Breast epithelium (tissue), 4 donors: ENCODE data around the gene SCYGR8. TPM values are rescaled to one million over a fixed set of nuclear protein-coding genes. Genes with fewer than 3 reads are reported as not detected.

Source experiments
- DNase-seq, 2 donors: peaks; one replicate each; pipeline ENCODE4 v3.0.0-alpha.2; 2019; ENCODE audit warnings: low spot score in 2 of 2
- H3K27ac ChIP-seq, 2 donors: fragments of 200-600 bp; sonication (generic) in 1 of 2; one replicate each; pipeline ENCODE4 v1.5.1; 2016 to 2019; ENCODE audit warnings: mild to moderate bottlenecking in 1 of 2
- H3K27me3 ChIP-seq, 2 donors: fragments of 200-600 bp; sonication (generic) in 1 of 2; one replicate each; pipeline versions ENCODE4 v1.5.1 to v1.6.0; 2017 to 2019; ENCODE audit warnings: control low read depth in 1 of 2, mild to moderate bottlenecking in 1 of 2
- H3K36me3 ChIP-seq: fragments of 200-600 bp; one replicate; pipeline ENCODE4 v1.5.1; 2019
- H3K4me1 ChIP-seq, 2 donors: fragments of 200-600 bp; sonication (generic); one replicate each; pipeline ENCODE4 v1.5.1; 2016 to 2019; ENCODE audit warnings: control low read depth in 1 of 2
- H3K4me3 ChIP-seq, 3 donors: fragments of 200-600 bp; sonication (generic); 1 replicate in 2 of 3; 2 replicates in 1 of 3; pipeline ENCODE4 v1.5.1; 2016 to 2019; ENCODE audit warnings: mild to moderate bottlenecking in 3 of 3, moderate library complexity in 2 of 3
- H3K9me3 ChIP-seq, 2 donors: fragments of 200-600 bp; sonication (generic) in 1 of 2; one replicate each; pipeline ENCODE4 v1.5.1; 2016 to 2019; ENCODE audit warnings: control low read depth in 1 of 2
- CTCF ChIP-seq, 3 donors: fragments of 450-650 bp; IDR thresholded peaks; one replicate each; pipeline ENCODE4 v1.5.1; 2016 to 2017; ENCODE audit warnings: antibody characterized with exemption in 3 of 3, mild to moderate bottlenecking in 3 of 3, moderate library complexity in 3 of 3
- POLR2A ChIP-seq: fragments of 450-650 bp; IDR thresholded peaks from one replicate; pipeline ENCODE4 v1.6.1; 2016; ENCODE audit warnings: antibody characterized with exemption, mild to moderate bottlenecking, moderate library complexity
- POLR2AphosphoS5 ChIP-seq, 3 donors: sonication (generic); formaldehyde crosslinking; IDR thresholded peaks; one replicate each; pipeline ENCODE4 v1.6.1; 2017; ENCODE audit warnings: antibody characterized with exemption in 3 of 3
- intact Hi-C: fragments of 100-400 bp; cut with DNase I; formaldehyde crosslinking; loops from one replicate; pipeline ENCODE4 v1.15.1; 2023; ENCODE audit warnings: low total_unique reads
- total RNA-seq, 3 donors: library from RNA; depleted of rRNA; stranded (reverse); fragments of >200 nt; gene quantifications; one replicate each; pipeline ENCODE4 v1.1.0, GENCODE V29; 2016

SCYGR8 gene
- total RNA-seq, 3 donors from 2014 or later, result not detected

GRCh38 chr2:227765788-227766372 is 20.2 kb downstream of the SCYGR8 start:
- no peaks in the 10 kb centered on the region for H3K9me3 ChIP-seq
- no peaks in the 10 kb centered on the region for H3K4me1 ChIP-seq
- intact Hi-C loops, result loop anchor here (2.0 to 10.0 kb wide), 2 partner anchors 49 to 361 kb away; no protein-coding TSS in a partner anchor
- H3K27me3 ChIP-seq, result no peaks in the 10 kb centered on the region
- no peaks in the 10 kb centered on the region for H3K36me3 ChIP-seq
- no peak overlapping the region for H3K4me3 ChIP-seq
- no peak for DNase-seq
- TF ChIP-seq POLR2AphosphoS5 (IDR thresholded peaks at IDR 0.05), result no peak
- no peak for TF ChIP-seq CTCF (IDR thresholded peaks at IDR 0.05)
- no peak for TF ChIP-seq POLR2A
- H3K27ac ChIP-seq, result no peak overlapping the region

- Histone ChIP-seq H3K4me3 (no peak overlapping the region), H3K4me1 (no peaks in the 10 kb centered on the region), H3K27me3 (no peaks in the 10 kb centered on the region), H3K27ac (no peak overlapping the region), H3K9me3 (no peaks in the 10 kb centered on the region), H3K36me3 (no peaks in the 10 kb centered on the region)
- intact Hi-C loops, result loop anchor here (10.0 kb wide), 1 partner anchor 362 kb away; no protein-coding TSS in a partner anchor
- TF ChIP-seq CTCF (IDR thresholded peaks at IDR 0.05) (peak; percentile 69 to 92 (median 83)), POLR2AphosphoS5 (IDR thresholded peaks at IDR 0.05) (no peak)
- peak; percentile 45 to 69 for DNase-seq
Observed at GRCh38 chr2:227766373-227766883, 20.7 kb downstream of the SCYGR8 start.

- intact Hi-C loops, result loop anchor here (10.0 kb wide), 1 partner anchor 363 kb away; no protein-coding TSS in a partner anchor
- Histone ChIP-seq H3K36me3 (no peaks in the 10 kb centered on the region), H3K4me1 (no peaks in the 10 kb centered on the region), H3K9me3 (no peaks in the 10 kb centered on the region), H3K27me3 (no peaks in the 10 kb centered on the region), H3K27ac (no peak overlapping the region), H3K4me3 (no peak overlapping the region)
- TF ChIP-seq POLR2AphosphoS5 (IDR thresholded peaks at IDR 0.05) (no peak), CTCF (IDR thresholded peaks at IDR 0.05) (no peak), POLR2A (no peak)
- no peak for DNase-seq
Observed at GRCh38 chr2:227767830-227768229, 22.1 kb downstream of the SCYGR8 start.

GRCh38 chr2:227772197-227772661 is 26.5 kb downstream of the SCYGR8 start:
- H3K27me3 ChIP-seq, result no peaks in the 10 kb centered on the region
- intact Hi-C loops, result no loop called here
- TF ChIP-seq POLR2A (no peak), POLR2AphosphoS5 (IDR thresholded peaks at IDR 0.05) (no peak), CTCF (IDR thresholded peaks at IDR 0.05) (no peak)
- H3K9me3 ChIP-seq, result no peaks in the 10 kb centered on the region
- H3K4me3 ChIP-seq, result no peak overlapping the region
- H3K4me1 ChIP-seq, result no peaks in the 10 kb centered on the region
- H3K36me3 ChIP-seq, result no peaks in the 10 kb centered on the region
- no peak for DNase-seq
- no peak overlapping the region for H3K27ac ChIP-seq

- TF ChIP-seq POLR2AphosphoS5 (IDR thresholded peaks at IDR 0.05) (no peak), CTCF (IDR thresholded peaks at IDR 0.05) (no peak), POLR2A (no peak)
- Histone ChIP-seq H3K4me3 (no peak overlapping the region), H3K27me3 (no peaks in the 10 kb centered on the region), H3K9me3 (no peaks in the 10 kb centered on the region), H3K4me1 (no peaks in the 10 kb centered on the region), H3K27ac (no peak overlapping the region), H3K36me3 (no peaks in the 10 kb centered on the region)
- no peak for DNase-seq
- intact Hi-C loops, result no loop called here
Observed at GRCh38 chr2:227772932-227773331, 27.2 kb downstream of the SCYGR8 start.
